HFF-Myc (cell line): ENCODE measurements around the gene TANC1.

ENCODE experiments used
- DNase-seq: peaks from one replicate; pipeline ENCODE4 v3.0.0-alpha.2; 2011; ENCODE audit warnings: low read depth; ENCODE audit errors: extremely low read depth
- H3K4me3 ChIP-seq: replicated peaks from 2 replicates; pipeline ENCODE4 v1.5.1; 2011; ENCODE audit warnings: low read depth, mild to moderate bottlenecking, control low read depth, low read length
- TF ChIP-seq, protein P1 (sequence below): IDR thresholded peaks from 2 replicates; pipeline ENCODE4 v1.5.1; 2012; ENCODE audit warnings: mild to moderate bottlenecking, low read depth, low read length, control low read depth; ENCODE audit errors: missing control alignments

TANC1 gene

DNA sequence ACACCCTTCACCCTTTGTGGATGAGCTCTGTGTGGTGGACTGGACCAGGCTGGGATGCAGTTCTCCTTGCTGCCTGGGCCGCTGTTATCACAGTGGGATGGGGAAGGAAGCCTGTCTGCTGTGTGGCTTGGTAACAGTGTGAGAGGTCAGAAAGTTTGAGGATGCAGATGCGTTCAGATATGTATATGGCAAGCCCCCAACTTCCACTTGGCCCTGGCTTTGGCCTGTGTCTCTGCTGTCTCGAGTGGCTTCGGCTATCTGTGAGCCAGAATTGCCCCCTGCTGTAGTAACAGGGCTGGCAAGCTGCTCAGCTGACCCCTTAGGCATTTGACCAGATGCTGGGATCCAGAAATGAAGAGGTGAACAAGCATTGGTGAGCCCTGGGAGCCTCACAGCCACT lies 211.3 kb downstream of the TANC1 start:
- TF ChIP-seq, protein P1, sequence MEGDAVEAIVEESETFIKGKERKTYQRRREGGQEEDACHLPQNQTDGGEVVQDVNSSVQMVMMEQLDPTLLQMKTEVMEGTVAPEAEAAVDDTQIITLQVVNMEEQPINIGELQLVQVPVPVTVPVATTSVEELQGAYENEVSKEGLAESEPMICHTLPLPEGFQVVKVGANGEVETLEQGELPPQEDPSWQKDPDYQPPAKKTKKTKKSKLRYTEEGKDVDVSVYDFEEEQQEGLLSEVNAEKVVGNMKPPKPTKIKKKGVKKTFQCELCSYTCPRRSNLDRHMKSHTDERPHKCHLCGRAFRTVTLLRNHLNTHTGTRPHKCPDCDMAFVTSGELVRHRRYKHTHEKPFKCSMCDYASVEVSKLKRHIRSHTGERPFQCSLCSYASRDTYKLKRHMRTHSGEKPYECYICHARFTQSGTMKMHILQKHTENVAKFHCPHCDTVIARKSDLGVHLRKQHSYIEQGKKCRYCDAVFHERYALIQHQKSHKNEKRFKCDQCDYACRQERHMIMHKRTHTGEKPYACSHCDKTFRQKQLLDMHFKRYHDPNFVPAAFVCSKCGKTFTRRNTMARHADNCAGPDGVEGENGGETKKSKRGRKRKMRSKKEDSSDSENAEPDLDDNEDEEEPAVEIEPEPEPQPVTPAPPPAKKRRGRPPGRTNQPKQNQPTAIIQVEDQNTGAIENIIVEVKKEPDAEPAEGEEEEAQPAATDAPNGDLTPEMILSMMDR: no peak
- H3K4me3 ChIP-seq: no peak overlapping the region
- DNase-seq: no peak

DNA sequence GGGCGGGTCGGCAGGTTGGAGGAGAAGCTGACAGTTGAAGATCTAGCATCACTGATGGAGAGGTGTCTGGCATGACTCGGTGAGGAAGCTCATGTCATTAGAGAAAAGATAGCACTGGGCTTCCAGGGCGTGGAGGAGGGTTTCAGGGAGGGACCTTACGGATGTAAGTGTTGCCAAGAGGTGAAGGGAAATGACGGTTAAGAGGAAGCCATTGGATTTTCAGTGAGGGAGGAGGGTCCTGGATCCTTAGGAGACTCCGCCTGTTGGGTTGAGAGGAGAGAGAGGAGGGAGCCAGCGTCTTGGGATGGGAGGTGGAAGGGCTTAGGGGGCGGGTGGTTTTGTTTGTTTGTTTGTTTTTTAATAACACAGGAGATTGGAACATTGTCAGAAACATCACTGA lies 214.9 kb downstream of the TANC1 start:
- H3K4me3 ChIP-seq: no peak overlapping the region
- DNase-seq: no peak
- TF ChIP-seq, protein P1: no peak

GRCh38 chr2:159185401-159186130 lies 217.1 kb downstream of the TANC1 start:
- no peak overlapping the region for H3K4me3 ChIP-seq
- DNase-seq: no peak
- TF ChIP-seq, protein P1: peak; percentile 58

GRCh38 chr2:159186462-159186861 lies 218.0 kb downstream of the TANC1 start:
- TF ChIP-seq, protein P1: no peak
- no peak for DNase-seq
- H3K4me3 ChIP-seq: no peak overlapping the region

GRCh38 chr2:159187106-159187505 lies 218.7 kb downstream of the TANC1 start:
- DNase-seq: no peak
- H3K4me3 ChIP-seq: no peak overlapping the region
- TF ChIP-seq, protein P1: no peak

DNA sequence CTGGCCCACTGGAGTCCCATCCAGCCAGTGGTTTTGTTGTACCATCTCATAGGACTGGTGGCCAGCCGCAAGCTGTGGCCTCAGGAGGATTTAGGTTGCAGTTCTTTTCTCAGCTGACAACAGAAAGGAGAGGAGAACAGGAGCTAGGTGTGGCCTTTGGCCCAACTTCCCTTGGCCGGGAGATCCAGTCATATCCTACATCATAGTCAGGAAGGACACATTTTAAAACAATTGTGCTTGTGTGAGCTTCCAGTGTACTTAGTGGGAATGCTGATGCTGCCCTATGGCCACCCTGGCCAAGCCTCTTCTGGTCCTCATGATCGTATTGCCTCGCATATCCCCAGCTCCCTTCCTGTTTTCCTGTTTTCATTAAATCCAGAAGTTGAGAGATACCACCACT lies 220.0 kb downstream of the TANC1 start:
- H3K4me3 ChIP-seq: no peak overlapping the region
- TF ChIP-seq, protein P1: no peak
- no peak for DNase-seq
